CD4-positive, alpha-beta T cell treated with Interleukin-17A for 4 hours (primary cell): ENCODE measurements around the gene PIH1D1.
"Not testable (repeated sequence)": the region's sequence is repeated elsewhere in the genome, so short reads cannot be mapped to it uniquely, and the experiment has no call there.

ENCODE experiments used
- DNase-seq: peaks from one replicate; pipeline ENCODE4 v3.0.0-alpha.2; 2020; ENCODE audit warnings: mixed read lengths

The PIH1D1 gene

DNA sequence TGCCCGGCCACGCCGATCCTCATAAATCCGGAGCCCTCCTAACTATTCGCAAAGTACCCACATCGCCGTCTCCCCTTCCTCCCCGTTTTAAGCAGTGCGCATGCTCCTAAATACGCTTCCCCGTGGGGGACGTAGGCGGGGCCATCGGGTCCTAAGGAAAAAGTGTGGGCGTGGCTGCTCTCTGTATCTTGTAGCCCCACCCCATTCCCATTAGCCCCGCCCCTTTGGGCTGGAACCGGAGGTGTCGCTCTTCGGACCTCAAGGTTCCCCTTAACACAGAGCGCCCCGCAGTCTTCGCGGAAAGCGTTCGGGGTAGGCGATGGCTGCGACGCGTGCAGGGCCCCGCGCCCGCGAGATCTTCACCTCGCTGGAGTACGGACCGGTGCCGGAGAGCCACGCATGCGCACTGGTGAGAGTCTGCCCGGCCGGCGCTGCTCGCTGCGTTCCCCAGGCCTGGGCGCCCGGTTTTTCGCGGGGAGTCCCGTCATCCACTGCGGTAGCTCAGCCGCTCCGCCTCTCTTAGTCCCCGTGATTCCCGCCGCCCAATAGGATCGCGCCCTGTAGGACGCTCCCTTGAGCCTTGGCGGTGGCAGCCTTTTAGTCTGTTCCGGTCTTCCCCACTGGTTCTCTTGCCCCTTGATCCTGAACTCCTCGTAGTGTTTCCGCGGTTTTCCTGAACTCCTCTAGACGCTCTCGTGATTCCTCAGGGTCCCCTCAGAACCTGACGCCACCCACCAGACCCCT is 1.6 kb upstream of the PIH1D1 start, which contains the start of gene ALDH16A1:
Gene ALDH16A1, plus strand, starts transcription at position 213 of the 744 bp plus-strand sequence. Its CDS starts 107 bp downstream, at position 320.
- peak; percentile 97 for DNase-seq

DNA sequence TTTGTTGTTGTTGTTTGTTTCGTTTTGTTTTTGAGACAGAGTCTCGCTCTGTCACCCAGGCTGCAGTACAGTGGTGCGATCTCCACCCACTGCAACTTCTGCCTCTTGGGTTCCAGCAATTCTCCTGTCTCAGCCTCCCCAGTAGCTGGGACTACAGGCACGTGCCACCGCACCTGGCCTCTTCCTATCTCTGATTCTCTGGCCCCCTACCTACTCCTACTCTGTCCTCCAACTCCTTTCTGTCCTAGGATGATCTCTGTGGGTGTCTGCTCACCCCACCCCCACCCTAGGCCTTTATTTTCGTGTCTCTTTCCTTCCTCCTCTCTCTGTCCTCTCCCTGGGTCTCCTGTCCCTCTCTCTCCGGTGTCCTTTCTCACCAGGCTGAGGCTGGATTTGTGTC is 1.2 kb downstream of the PIH1D1 start:
- DNase-seq = no peak

DNA sequence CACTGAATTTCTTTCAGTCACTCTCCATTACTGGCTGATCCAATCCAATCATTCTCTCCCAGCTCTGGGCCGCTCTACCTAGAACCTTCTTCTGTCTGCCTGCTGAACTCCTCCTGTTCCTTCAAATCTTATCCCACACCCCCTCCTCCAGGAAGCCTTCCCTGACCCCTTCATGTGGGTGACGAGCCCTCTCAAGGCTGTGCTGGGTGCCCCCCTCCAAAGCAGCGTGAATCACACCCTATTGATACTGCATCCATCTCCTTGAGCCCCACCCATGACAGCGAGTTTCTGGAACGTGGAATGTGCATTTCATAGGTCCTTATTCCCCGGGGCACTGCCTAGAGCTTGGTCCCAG is 3.2 kb downstream of the PIH1D1 start:
- no peak for DNase-seq

DNA sequence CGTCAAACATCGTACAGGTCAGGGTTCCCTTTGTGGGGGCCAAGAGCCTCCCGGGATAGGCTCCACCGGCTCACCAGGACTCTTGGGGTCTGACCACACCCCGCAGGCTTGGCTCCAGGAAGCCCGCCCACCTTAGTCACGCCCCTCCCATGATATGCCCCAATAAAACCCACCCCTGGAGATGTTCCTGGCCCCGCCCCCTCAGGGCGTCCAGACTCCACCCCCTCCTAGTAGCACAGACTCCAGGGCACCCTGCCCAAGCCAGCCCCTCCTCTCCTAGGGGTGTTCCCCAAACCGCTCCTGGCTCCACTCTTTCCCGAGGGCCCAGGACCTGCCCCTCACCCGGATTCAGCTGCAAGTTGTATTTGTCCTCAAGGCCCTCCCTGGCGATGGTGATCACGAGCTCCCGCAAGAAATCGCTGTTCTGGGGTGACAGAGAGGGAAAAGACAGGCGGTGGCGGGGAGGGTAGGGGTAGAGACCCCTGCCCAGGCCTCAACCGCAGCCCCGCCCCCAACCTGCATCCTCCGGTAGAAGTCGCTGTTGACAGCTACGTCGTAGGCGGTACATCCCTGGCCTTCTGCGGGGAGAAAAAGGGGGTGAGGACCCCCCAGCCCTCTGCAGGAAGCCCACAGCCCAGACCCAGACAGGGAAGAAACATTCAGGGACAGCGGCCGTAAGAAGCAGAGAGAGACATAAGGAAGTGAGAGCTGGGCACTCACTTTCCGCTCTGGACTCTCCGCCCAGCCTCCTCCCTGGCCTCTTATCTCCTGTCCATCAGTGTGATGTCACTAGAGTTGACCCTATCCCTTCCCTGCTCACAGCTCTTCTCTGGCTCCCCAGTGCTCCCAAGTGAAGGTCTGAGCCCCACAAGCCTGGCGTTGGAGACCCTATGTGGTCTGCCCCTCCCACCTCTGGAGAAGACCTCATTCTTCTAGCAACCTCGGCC is 3.9 kb downstream of the PIH1D1 start:
- peak; percentile 31 for DNase-seq

DNA sequence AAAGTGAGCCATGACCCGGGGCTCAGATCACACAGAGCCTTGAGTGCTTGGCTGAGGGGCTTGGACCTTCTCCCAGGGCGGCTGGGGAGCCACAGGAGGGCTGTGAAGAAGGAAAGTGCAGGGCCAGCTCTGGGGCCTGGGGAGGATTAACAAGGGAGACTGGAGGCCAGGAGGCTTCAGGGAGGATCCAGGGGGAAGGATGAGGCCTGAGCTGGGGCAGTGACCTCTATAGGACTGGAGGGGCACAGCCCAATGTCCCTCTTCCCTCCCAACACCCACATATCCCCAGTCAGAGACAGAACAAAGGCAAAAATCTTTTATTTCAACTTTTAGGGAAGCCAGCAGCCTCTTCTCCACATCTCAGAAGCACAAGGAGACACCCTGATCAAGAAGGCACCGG is 5.6 kb downstream of the PIH1D1 start:
- no peak for DNase-seq

DNA sequence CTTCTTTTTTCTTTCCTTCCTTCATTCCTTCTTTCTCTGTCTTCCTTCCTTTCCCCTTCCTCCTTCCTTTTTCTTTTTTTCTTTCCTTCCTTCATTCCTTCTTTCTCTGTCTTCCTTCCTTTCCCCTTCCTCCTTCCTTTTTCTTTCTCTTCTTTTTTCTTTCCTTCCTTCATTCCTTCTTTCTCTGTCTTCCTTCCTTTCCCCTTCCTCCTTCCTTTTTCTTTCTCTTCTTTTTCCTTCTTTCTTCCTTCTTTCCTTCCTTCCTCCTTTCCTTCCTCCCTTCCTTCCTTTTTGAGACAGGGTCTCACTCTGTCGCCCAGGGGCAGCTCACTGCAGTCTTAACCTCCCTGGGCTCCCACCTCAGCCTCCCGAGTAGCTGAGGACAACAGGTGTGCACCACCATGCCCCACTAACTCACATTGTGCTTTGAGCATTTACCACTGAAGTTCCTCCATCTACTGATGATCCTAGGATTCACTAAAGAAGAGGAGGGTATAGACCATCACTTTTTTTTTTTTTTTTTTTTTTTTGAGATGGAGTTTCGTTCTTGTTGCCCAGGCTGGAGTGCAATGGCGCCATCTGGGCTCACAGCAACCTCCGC is 7.4 kb downstream of the PIH1D1 start:
- DNase-seq = not testable (repeated sequence)

DNA sequence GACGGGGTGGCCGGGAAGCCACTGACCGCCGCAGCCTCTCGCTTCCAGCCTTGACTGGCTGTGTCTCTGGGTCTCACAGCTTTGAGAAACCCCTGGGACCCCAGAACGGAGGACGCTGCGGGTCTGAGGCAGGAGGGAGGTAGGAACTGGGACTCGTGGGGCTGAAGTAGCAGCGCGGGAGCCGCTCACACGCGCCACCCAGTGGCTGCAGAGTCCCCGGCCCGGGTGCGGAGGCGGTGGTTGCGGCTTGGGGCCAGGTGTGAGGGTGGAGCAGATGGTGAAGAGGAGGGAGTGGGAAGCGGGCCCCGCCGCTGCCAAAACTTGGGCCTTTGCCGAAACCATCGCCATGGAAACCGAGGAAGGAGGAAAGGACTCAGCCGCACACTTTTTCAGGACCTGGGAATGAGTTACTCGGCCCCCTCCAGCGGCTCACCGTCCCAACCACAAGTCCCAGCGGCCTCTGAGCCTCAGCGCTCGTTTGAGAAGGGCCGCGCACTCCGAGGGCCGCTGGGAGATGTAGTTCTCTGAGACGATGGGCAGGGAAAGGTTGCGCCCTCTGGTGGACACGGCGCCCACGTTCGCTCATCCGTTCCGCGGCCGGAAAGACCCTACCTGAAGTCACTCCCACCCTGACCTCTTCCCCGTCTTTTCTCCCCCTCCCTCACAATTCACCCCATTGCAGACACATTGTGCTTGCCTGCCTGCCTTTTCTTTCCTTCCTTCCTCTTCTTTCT is 8.1 kb downstream of the PIH1D1 start:
- DNase-seq = peak; percentile 95

DNA sequence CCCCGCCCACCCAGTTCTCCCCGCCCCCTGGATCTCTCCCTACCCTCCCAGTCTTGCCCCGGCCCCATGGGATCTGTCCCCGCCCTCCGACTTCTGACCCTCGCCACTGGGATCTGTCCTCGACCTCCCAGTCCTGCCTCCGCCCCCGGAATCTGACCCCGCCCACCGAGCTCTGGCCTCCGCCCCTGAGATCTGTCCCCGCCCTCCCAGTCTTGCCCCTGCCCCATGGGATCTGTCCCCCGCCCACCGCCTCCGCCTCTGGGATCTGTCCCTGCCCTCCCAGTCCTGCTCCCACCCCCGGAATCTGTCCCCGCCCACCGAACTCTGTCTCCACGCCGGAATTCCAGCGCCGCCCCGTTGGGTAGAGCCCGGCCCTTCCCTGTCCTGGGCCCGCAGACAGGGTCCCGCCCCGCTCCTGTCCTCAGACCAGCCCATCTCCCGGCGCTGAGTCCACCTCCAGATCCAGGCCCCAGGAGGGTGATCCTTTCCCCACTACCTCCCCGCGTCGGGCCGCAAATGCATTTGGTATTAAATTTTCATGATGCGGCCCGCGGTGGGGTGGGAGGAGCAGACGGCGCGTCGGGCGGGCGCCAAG is 8.7 kb downstream of the PIH1D1 start:
- peak; percentile 72 for DNase-seq

DNA sequence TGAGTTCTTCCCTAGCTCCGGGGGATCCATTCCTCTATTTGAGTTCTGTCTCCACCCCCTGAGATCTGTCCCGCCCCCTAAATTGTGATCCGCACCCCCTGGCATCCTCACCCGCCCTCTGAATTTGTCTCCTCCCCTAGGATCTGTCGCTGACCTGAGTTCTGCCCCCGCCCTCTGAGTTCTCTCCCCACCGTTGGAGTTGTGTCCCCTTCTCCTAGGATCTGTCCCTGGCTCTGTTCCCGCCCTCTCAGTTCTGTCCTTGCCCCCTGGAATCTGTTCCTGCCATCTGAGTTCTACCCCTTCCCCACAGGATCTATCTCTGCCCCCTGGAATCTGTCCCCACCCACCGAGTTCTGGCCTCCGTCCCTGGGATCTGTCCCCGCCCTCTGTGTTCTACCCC is 9.3 kb downstream of the PIH1D1 start:
- DNase-seq = peak; percentile 25

DNA sequence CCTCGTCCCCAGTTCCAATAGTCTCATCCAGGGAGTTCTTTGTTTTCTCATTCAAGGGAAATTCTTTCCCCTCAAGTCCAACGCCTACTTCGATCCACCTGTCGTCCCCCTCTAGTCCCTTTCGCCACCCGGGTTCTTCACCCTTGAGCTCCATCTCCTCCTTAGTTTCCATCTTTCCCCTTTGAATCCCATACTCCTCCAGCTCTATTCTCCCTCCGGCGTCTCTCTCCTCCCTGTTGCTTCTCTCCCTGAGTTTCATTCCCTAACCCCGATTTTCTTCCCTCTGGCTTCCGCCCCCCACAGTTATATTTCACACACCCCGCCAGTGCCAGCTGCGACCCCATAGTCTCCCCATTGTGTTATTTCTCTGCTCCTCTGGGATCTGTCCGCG is 9.7 kb downstream of the PIH1D1 start:
- no peak for DNase-seq

DNA sequence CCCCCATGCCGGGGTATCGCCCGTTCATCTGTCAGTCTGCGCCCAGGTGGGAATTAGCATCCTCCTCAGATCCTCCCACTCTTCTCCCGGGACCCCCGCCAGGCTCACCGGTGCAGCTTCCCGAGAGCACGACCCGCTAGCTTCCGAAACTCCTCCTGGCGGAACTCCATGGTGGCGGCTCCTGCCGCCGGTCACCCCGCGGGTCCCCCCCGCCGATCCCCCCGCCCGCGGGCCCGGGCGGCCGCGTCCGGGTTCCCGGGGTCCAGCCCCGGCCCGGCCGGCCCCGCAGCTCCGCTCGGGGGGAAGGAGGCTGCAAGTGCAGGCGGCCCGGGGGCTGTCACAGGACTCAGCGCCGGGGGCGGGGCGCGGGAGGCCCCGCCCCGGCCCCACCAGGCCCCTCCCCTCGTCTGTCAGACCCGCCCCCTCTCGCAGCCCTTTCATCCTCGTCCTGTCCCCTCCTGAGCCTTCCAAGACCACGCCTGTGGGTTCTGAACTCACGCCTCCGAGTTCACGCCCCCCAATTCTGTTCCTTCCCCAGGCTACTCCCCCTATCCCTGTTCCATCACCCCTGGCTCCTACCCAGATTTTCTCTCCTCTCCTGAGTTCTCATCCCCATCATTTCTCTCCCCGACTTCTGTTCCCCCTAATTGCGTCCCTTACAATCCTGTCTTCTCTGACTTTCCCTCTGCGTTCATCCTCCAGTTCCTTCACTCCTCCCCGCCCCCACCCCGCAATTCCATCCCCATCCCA is 10.2 kb downstream of the PIH1D1 start, which contains the start of gene SLC17A7:
Gene SLC17A7, minus strand, starts transcription at position 318 of the 750 bp plus-strand sequence. Its CDS starts 148 bp downstream, at position 170.
- DNase-seq = peak; percentile 54

DNA sequence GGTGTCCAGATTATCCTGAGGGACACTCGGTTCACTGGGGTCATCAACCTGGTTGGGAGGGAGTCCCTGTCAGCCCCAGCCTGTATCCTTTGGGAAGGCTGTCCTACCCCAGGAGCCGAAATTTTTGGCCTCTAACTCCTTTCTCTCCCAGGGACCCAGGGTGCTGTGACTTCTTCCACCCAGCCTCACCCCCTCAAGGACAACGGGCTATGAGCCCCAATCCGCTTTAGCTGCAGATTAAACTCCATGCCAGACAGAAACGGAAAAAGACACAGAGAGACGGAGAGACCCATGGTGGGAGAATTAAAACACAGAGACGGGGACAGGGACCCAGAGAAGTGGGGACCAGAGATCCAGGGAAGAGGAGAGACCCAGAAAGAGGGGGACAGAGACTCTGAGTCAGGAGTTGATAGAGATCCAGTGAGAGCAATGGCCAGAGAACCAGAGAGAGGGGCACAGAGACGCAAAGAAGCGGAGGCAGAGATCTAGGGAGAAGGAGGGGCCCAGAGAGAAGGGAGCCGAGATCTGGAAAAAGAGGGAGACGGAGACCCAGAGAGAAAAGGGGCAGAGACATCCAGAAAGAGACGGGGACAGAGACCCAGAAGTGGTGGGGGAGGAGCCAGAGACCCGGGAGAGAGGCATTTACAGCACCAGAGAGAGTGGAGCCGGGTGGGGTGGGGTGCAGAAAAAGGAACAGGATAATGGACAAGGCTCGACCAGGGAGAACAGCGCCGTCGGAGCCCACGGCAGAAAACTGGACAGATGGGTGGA is 11.0 kb downstream of the PIH1D1 start:
- DNase-seq = no peak

DNA sequence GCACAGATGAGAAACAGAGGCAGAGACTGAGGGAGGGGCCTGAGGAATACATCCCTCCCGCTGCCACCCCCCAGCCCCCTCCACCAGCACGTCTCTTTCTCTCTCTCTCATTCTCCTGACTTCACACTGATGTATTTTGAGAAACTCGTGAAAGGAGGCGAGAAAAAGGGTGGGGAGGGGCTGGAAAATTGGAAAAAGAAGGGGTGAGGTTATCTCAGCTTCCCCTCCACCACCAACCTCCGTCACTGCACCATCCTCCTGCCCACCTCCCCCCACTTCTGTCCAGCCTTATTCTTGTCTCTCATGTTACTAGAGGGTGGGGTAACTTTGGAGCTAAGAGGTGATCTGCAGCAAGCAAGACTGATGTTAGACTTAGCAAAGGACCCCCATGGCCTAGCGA is 11.8 kb downstream of the PIH1D1 start:
- DNase-seq = no peak

DNA sequence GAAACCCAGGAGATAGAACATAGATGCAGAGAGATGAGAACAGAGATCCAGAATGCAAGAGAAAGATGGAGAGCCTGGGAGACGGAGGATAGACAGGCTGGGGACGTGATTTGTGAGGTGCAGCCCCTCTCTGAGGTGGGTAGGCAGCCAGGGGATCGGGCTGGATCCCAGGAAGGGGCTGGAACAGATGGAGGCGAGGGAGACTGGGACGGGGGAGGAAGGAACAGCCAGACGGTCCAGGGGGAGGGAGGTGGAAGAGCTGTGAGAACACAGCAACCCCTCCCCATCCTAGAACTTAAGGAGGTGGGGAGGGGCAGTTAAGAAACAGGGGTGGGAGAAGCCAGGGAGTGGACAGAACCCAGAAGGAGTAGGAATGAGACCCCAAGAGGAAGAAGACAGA is 13.4 kb downstream of the PIH1D1 start:
- DNase-seq = no peak

DNA sequence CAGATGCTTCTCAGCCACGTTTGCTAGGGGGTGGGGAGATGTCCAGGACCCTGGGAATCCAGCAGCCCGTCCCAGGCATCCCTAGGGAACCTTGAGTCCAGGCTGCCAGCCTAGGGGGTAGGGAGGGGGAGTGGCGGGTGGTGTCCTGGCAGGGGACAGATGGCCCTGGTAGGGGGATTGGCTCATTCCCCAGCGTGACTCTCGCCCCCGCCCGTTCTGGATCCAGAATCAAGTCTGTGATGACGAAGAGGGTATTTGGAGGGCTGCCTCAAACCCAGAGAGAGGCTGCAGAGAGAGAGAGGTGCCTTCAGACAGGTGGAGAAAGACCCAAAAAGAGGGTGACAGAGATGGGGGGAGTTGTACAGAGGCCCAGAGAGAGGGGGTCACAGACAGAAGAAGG is 14.4 kb downstream of the PIH1D1 start:
- DNase-seq = no peak

DNA sequence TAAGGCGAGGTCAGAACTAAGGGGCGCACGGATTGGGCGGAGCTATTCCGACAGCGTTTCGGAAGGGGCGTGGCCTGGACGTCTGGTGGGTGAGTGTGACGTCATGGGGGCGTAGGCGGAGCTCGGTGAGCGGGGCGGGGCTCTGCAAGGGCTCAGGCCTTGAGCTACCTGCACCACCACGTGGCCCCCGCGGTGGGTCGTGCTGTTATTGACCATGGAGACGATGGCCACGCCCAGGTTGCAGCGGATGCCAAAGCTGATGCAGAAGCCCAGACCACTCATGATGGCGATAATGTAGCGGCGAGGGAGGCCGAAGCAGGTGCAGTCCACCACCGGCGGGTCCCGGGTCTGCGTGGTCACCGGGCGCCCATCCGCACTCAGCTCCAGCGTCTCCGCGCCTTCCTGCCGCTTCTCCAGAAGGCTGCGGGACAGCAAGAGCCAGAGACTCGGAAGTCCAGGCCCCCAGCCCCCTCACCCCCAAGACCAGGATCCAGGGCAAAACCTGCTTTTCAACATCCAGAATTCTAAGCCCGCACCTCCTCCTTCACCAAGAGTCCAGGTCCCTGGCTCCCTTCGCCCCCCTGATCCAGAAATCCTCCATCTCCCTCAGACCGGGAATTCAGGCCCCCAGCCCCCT is 15.1 kb downstream of the PIH1D1 start:
- DNase-seq = peak; percentile 57

DNA sequence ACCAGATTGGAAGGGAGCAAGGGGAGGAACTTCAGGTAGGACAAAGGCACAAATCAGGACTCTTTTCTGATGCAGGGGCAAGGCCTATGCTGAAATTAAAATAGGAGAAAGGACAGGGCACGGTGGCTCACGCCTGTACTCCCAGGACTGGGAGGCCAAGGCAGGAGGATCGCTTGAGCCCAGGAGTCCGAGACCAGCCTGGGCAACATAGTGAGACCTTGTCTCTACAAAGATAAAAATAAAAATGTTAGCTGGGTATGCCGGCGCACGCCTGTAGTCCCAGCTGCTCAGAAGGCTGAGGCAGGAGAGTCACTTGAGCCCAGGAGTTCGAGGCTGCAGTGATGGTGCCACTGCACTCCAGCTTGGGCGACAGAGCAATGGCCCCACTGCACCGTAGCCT is 15.9 kb downstream of the PIH1D1 start:
- DNase-seq = no peak

DNA sequence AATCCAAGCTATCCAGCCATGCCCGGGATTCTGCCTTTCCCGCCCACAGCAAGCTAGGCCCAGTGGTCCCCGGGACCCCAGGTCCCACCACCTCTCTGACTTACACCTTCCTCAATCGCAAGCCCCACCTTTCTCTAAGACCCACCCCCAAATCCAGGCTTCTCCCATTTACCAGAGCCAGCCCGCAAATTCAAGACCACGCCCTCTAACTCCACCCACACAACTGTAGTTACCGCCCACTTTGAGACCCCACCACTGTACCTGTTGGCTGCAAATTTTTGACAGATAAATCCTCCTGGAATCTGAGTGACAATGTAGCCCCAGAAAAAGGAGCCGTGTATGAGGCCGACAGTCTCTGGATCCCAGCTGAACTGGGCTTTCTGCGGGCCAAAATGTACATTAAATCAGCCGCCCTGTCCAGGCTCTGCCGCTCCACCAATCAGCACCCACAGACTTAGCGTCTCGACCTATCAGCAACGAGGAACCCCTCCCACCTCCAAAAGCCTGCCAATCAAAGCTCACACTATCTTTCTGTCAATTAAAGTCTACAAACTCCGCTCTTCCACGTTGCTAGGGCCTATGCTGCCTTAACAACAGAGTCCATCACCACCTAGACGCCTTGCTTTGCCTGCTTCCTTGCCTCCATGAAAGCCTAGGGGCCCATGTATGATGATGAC is 16.6 kb downstream of the PIH1D1 start:
- DNase-seq = no peak

DNA sequence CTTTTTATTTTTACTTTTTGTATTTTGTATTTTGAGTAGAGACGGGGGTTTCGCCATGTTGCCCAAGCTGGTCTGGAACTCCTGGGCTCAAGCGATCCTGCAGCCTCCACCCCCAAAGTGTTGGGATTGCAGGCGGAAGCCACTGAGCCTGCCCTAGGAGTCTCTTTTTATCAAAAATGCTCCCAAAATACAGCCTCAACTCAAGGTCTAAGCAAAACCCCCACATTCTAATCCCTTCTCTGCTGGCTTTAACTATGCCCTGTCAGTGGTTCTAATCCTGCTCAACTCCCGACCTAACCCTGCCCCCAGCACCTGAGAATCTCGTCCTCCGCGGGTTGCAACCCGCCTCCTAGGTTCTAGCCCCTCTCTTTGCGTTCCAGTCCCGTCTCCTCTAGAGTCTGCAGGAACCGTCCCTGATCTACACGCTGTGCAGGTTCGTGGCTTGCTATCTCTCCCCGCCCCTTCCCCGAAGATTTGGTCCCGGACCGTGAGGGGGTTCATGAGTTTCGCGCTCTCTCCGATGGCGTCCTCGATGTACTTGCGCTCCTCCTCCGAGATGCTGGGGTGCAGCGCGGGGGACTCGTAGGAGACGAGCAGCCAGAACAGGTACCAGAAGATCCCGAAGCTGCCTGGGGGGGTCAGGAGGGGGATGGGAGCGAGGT is 18.2 kb downstream of the PIH1D1 start:
- DNase-seq = no peak
